Heart right ventricle (tissue), 16 donors: ENCODE results near the gene IL5. TPM values are rescaled to one million over a fixed set of nuclear protein-coding genes. Genes with fewer than 3 reads are reported as not detected.

Experiments used
- ATAC-seq, 8 donors: fragments of 200-7000 bp; cut with Tn5 transposase; one replicate each; pipeline ENCODE4 v1.9.1; 2020; ENCODE audit warnings: mild to moderate bottlenecking in 8 of 8, moderate library complexity in 8 of 8, moderate number of reproducible peaks in 1 of 8
- DNase-seq, 2 donors: peaks; one replicate each; pipeline ENCODE4 v3.0.0-alpha.2; 2020
- H3K27ac ChIP-seq, 10 donors: fragments of 200-600 bp; sonication (generic) in 2 of 10; one replicate each; pipeline versions ENCODE4 v1.5.0 to v1.8.0; 2020 to 2022; ENCODE audit warnings: mild to moderate bottlenecking in 3 of 10
- H3K27me3 ChIP-seq, 7 donors: fragments of 200-600 bp; one replicate each; pipeline ENCODE4 v1.8.0; 2021 to 2022; ENCODE audit warnings: mild to moderate bottlenecking in 2 of 7
- H3K36me3 ChIP-seq, 9 donors: fragments of 200-600 bp; sonication (generic) in 1 of 9; one replicate each; pipeline versions ENCODE4 v1.5.0 to v1.8.0; 2020 to 2022; ENCODE audit warnings: mild to moderate bottlenecking in 2 of 9
- H3K4me1 ChIP-seq, 9 donors: fragments of 200-600 bp; sonication (generic) in 1 of 9; one replicate each; pipeline versions ENCODE4 v1.5.0 to v1.8.0; 2020 to 2022; ENCODE audit warnings: mild to moderate bottlenecking in 4 of 9
- H3K4me3 ChIP-seq, 10 donors: fragments of 200-600 bp; sonication (generic) in 2 of 10; one replicate each; pipeline versions ENCODE4 v1.5.0 to v1.8.0; 2020 to 2022; ENCODE audit warnings: mild to moderate bottlenecking in 7 of 10, moderate library complexity in 2 of 10
- H3K9me3 ChIP-seq, 11 donors: fragments of 200-600 bp in 10 of 11; sonication (generic) in 2 of 11; one replicate each; pipeline versions ENCODE4 v1.5.0 to v1.8.0; 2013 to 2022; ENCODE audit warnings: mild to moderate bottlenecking in 2 of 11, control low read depth in 1 of 11, moderate library complexity in 1 of 11
- WGBS, 2 donors: extraction: QIAGEN DNeasy Blood & Tissue Kit; methylation state at CpG; one replicate each; pipeline ENCODE4 v1.1.7; 2013; ENCODE audit warnings: inconsistent platforms in 1 of 2; 5-methylcytosine and 5-hydroxymethylcytosine counted together
- intact Hi-C, 10 donors: fragments of 100-400 bp; cut with DNase I; formaldehyde crosslinking; loops; one replicate each; pipeline versions ENCODE4 v1.11.1 to v1.14.2; 2022
- polyA plus RNA-seq, 2 donors: library from polyadenylated mRNA; stranded (reverse); fragments of 200-250 nt; gene quantifications; one replicate each; pipeline ENCODE4 v1.2.3, GENCODE V29; 2013
- total RNA-seq, 10 donors: library from RNA; stranded (reverse); fragmentation: NEBNext Ultra II Directional in 3 of 10; extraction: Animal tissue kit (Norgen Biotek cat#: 25700) in 3 of 10; gene quantifications; one replicate each; pipeline versions ENCODE4 v1.2.1 to v1.2.4, GENCODE V29; 2021 to 2023
- TF ChIP-seq, protein P1 (sequence below), 9 donors: fragments of 200-600 bp; sonication (generic) in 2 of 9; IDR thresholded peaks; one replicate each; pipeline versions ENCODE4 v1.5.0 to v1.8.0; 2021 to 2022; ENCODE audit warnings: antibody characterized with exemption in 9 of 9, mild to moderate bottlenecking in 5 of 9, moderate library complexity in 1 of 9
- donor health status: Arrhythmogenic right ventricular cardiomyopathy.
- donor health status: ischemic (EF 13 %, LVEDD 7.1; RV severe dilation, severe dysfunction).
- donor health status: healthy with polysubstance abuse.
- donor health status: DM: no; HTN: yes; CAD: no.
- donor health status: DM: no; HTN: no; CAD: no.
- donor health status: ischemic (EF 25% LVEDD 6.9; RV normal size, moderate dysfunction).
- donor health status: ischemic (EF 25% LVEDD 5.7; RV mildly dilated, moderate dysfunction).
- donor health status: healthy.
- donor health status: DM: yes; HTN: yes; CAD: no.
- donor health status: Ischemic cardiomyopathy.
- donor health status: ischemic (EF 35%, LVEDD 5.7; RV mildly dilated, moderate dysfunction).
- donor health status: nonischemic (EF 11% LVEDD 7.7; RV severe dilation, severe dysfunction).
- donor health status: DM: yes; HTN: yes; CAD: no.
- donor health status: PGD.
- donor health status: ischemic (EF 29% LVEDD 5.4; RV normal size, mild dysfunction).
- donor health status: nonischemic (EF 23%, LVEDD 6.1; RV moderate dilation, normal function).

Gene IL5
- total and polyA plus RNA-seq, 12 donors: not detected

DNA sequence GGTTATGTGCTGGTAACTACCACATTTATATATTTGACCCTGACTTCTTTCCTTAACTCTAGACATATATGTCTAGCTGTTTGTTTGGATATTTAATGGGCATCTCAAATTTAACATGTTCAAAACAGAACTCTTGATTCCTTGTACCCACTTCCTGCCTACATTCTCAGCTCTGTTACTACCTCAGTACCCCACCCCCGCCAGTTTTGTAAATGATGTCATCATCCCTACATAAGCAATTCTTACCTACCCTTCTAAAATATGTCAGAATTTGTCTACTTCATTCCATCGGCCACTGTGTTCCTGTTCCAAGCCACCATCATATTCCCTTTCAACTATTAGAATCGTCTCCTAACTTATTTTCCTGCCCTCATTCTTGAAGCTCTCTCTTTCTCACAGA, 18.3 kb upstream of the IL5 start:
- DNase-seq: no peak
- H3K27me3 ChIP-seq: no peaks in the 10 kb centered on the region
- H3K36me3 ChIP-seq: peaks cover 0 to 72% (median 12%) of the 10 kb centered on the region in 9 donors
- no peak overlapping the region for H3K4me3 ChIP-seq
- TF ChIP-seq, protein P1, sequence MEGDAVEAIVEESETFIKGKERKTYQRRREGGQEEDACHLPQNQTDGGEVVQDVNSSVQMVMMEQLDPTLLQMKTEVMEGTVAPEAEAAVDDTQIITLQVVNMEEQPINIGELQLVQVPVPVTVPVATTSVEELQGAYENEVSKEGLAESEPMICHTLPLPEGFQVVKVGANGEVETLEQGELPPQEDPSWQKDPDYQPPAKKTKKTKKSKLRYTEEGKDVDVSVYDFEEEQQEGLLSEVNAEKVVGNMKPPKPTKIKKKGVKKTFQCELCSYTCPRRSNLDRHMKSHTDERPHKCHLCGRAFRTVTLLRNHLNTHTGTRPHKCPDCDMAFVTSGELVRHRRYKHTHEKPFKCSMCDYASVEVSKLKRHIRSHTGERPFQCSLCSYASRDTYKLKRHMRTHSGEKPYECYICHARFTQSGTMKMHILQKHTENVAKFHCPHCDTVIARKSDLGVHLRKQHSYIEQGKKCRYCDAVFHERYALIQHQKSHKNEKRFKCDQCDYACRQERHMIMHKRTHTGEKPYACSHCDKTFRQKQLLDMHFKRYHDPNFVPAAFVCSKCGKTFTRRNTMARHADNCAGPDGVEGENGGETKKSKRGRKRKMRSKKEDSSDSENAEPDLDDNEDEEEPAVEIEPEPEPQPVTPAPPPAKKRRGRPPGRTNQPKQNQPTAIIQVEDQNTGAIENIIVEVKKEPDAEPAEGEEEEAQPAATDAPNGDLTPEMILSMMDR (IDR thresholded peaks at IDR 0.05): no peak
- no peak for ATAC-seq
- peaks cover 0 to 22% (median 14%) of the 10 kb centered on the region in 9 donors for H3K4me1 ChIP-seq
- H3K9me3 ChIP-seq: peaks cover 0 to 19% (median 5%) of the 10 kb centered on the region in 11 donors
- no peak overlapping the region for H3K27ac ChIP-seq
- intact Hi-C loops: no loop called here
- WGBS, 2 donors: 95% methylated on average over 3 of the region's 3 CpGs

DNA sequence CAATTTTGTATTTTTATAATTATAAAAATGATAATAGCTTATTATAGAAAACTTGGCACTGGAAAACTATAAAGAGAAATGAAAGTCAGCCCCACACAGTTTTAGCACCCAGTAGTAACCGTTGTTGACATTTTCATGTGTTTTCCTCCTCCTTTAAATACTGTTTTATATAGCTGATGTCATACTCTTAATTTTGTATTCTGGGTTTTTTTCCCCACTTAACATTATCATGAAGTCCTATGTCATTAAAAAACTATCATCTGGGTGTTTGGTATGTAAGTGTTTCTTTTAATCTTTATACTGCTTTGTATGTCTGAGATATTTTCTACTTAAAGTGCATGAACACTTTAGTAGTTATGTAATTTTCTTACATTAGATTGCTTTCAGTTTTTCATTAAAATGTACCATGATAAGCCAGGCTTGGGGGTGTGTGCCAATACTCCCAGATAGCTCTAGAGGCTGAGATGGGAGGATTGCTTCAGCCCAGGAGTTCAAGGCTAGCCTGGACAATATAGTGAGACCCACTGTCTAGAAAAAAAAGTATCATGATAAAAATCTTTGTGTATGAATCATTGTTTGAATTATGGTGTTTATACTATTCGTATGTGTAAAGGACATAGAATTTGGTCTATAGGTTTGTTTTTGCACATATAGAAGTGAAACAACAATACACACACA, 16.2 kb upstream of the IL5 start:
- H3K27ac ChIP-seq: no peak overlapping the region
- ATAC-seq: no peak
- H3K4me3 ChIP-seq: no peak overlapping the region
- TF ChIP-seq, protein P1 (IDR thresholded peaks at IDR 0.05): no peak
- peaks cover 0 to 23% (median 17%) of the 10 kb centered on the region in 9 donors for H3K4me1 ChIP-seq
- no peak for DNase-seq
- no peaks in the 10 kb centered on the region for H3K27me3 ChIP-seq
- H3K36me3 ChIP-seq: peaks cover 0 to 52% (median 5%) of the 10 kb centered on the region in 9 donors
- intact Hi-C loops: no loop called here
- WGBS, 2 donors: 91 to 94% methylated on average over 2 of the region's 2 CpGs
- H3K9me3 ChIP-seq: peaks cover 0 to 14% (median 2%) of the 10 kb centered on the region in 11 donors

DNA sequence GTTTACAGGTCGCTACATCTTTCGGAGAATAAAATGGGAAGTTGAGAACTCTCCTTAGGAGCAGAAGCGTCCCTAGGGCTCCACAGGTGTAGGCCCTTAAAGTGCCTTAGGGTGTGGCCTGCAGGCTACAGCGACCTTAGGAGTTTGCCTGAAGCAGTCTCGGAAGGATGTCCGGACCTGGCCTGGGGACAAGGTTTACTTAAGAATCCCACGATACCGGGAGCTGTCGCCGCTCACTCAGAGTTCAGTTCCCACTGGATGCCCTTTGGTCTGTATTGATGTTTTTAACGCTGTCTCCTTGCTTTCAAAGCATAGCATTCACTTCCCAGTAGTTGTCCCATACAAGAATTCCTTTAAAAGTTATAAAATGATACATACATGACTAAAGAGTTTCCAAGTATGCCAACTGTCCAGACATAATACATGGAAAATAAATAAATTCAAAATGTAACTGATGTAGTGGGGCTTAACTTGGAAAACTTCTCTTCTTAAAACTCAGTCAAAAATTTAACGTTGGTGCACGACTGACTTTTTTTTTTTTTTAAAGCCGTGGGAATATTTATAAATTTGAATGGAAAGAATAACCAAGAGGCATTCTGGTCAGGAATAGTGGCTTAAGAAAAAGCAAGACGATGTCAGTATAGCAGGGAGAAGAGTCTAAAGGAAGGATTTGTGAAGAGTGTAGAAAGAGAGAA, 14.3 kb upstream of the IL5 start:
- DNase-seq (peak; percentile 11 to 24), ATAC-seq (peak; percentile 22 to 74 (median 60))
- intact Hi-C loops: no loop called here
- Histone ChIP-seq H3K27me3 (no peaks in the 10 kb centered on the region), H3K36me3 (peaks cover 0 to 33% (median 0%) of the 10 kb centered on the region in 9 donors), H3K9me3 (no peaks in the 10 kb centered on the region), H3K4me3 (peak overlapping the region; percentile 54 to 86 (median 72)), H3K4me1 (peaks cover 0 to 23% (median 17%) of the 10 kb centered on the region in 9 donors), H3K27ac (peak overlapping the region in 9 of 10 donors; percentile 76 to 89 (median 86))
- TF ChIP-seq, protein P1 (IDR thresholded peaks at IDR 0.05): no peak
- WGBS, 2 donors: 9% methylated on average over 15 of the region's 15 CpGs

DNA sequence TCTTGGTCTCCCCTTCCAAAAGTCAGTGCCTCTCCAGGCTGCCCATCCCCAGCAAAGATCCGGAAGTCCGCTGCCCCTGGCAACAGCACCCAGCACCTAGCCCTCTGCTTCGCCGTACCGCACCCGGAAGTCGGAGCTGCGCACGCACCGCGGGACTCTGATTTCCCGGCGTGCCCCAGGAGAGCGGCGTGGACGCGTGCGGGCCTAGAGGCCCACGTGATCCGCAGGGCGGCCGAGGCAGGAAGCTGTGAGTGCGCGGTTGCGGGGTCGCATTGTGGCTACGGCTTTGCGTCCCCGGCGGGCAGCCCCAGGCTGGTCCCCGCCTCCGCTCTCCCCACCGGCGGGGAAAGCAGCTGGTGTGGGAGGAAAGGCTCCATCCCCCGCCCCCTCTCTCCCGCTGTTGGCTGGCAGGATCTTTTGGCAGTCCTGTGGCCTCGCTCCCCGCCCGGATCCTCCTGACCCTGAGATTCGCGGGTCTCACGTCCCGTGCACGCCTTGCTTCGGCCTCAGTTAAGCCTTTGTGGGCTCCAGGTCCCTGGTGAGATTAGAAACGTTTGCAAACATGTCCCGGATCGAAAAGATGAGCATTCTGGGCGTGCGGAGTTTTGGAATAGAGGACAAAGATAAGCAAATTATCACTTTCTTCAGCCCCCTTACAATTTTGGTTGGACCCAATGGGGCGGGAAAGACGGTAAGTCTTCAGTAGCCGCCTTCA, 13.6 kb upstream of the IL5 start, which contains the start of gene RAD50:
RAD50 (plus strand) TSS at position 215 of the 715 bp plus-strand sequence; CDS start at position 563, 348 bp downstream.
- WGBS, 2 donors: 0% methylated on average over 51 to 53 of the region's 53 CpGs
- ATAC-seq: peak; percentile 97 to 100 (median 99)
- peak within 1 kb of the TSS; percentile 54 to 86 (median 72) for H3K4me3 ChIP-seq
- peaks cover 0 to 23% (median 17%) of the 10 kb centered on the region in 9 donors for H3K4me1 ChIP-seq
- H3K36me3 ChIP-seq: peaks cover 0 to 27% (median 0%) of the 10 kb centered on the region in 9 donors
- TF ChIP-seq, protein P1 (IDR thresholded peaks at IDR 0.05): no peak
- DNase-seq: peak; percentile 89 to 94
- H3K9me3 ChIP-seq: no peaks in the 10 kb centered on the region
- peak within 1 kb of the TSS; percentile 44 to 89 (median 86) for H3K27ac ChIP-seq
- intact Hi-C loops: no loop called here
- H3K27me3 ChIP-seq: no peaks in the 10 kb centered on the region
